Measurements from ENCODE around the gene MORF4L1. TPM values are rescaled to one million over a fixed set of nuclear protein-coding genes. Genes with fewer than 3 reads are reported as not detected.

MORF4L1 gene
- total and polyA plus RNA-seq, 2 donors from 2014 or later: 319 to 325 TPM

DNA sequence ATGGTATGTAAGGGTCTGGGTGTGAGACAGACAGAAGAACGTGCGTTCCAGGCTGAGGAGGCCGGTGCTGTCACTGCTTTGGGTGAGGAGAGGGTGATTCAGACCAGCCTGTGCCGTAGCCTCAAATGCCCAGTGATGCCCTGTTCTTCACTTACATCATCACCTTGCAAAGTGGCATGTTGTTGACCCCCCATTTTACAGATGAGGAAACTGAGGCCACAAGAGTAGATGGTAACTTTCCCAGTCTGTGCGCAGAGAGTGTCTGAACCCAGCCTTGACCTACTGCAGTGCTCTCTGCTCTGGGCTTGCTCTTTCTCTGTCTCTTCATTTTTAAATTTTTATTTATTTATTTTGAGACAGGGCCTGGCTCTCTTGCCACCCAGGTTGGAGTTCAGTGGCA, 73.8 kb downstream of the MORF4L1 start:
- no peak overlapping the region for H3K9ac ChIP-seq (ENCODE audit: low read length in 3 of 3)
- H3K27me3 ChIP-seq (ENCODE audit: control insufficient read depth, insufficient read depth, low read length): no peaks in the 10 kb centered on the region
- intact Hi-C loops (cut with DNase I): no loop called here
- FAIRE-seq: no peak
- peaks cover 3 to 15% (median 13%) of the 10 kb centered on the region in 3 donors for H3K4me1 ChIP-seq (ENCODE audit: control insufficient read depth in 2 of 3, insufficient read depth in 2 of 3, low read depth in 1 of 3, low read length in 3 of 3)
- no peaks in the 10 kb centered on the region for H3K9me3 ChIP-seq (ENCODE audit: control insufficient read depth in 2 of 3, insufficient read depth in 1 of 3, low read length in 3 of 3)
- H3K4me3 ChIP-seq (ENCODE audit: low read length in 3 of 3): no peak overlapping the region
- H3K36me3 ChIP-seq (ENCODE audit: control insufficient read depth in 2 of 3, insufficient read depth in 3 of 3, low read length in 3 of 3): no peaks in the 10 kb centered on the region
- TF ChIP-seq, protein P1, sequence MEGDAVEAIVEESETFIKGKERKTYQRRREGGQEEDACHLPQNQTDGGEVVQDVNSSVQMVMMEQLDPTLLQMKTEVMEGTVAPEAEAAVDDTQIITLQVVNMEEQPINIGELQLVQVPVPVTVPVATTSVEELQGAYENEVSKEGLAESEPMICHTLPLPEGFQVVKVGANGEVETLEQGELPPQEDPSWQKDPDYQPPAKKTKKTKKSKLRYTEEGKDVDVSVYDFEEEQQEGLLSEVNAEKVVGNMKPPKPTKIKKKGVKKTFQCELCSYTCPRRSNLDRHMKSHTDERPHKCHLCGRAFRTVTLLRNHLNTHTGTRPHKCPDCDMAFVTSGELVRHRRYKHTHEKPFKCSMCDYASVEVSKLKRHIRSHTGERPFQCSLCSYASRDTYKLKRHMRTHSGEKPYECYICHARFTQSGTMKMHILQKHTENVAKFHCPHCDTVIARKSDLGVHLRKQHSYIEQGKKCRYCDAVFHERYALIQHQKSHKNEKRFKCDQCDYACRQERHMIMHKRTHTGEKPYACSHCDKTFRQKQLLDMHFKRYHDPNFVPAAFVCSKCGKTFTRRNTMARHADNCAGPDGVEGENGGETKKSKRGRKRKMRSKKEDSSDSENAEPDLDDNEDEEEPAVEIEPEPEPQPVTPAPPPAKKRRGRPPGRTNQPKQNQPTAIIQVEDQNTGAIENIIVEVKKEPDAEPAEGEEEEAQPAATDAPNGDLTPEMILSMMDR (IDR thresholded peaks at IDR 0.05; ENCODE audit: borderline replicate concordance, extremely low read depth, insufficient read depth): no peak
- no peak for DNase-seq
- no peak overlapping the region for H3K27ac ChIP-seq (ENCODE audit: low read depth in 2 of 2, low read length in 2 of 2)

DNA sequence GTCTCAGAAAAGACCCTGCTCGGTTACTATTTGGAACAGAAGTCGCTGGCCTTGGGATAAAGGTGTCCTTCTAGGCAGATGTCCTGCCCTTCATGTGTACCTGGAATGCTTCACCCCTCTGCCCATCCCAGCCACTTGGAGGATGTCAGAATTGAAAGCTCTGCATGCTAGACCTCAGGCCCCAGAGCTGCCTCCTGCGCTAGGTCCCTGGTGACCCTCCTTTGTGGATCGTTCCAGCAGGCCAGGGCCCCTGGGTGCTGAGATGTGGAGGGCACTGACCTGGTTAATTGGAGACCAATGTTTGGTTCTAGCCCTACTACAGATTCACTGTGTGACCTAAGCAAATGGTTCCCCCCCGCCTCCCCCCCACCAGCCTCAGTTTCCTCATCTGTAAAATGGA, 74.8 kb downstream of the MORF4L1 start:
- DNase-seq: no peak
- no peak overlapping the region for H3K9ac ChIP-seq (ENCODE audit: low read length in 3 of 3)
- H3K9me3 ChIP-seq (ENCODE audit: control insufficient read depth in 2 of 3, insufficient read depth in 1 of 3, low read length in 3 of 3): no peaks in the 10 kb centered on the region
- H3K27me3 ChIP-seq (ENCODE audit: control insufficient read depth, insufficient read depth, low read length): no peaks in the 10 kb centered on the region
- no peak overlapping the region for H3K4me3 ChIP-seq (ENCODE audit: low read length in 3 of 3)
- TF ChIP-seq, protein P1 (IDR thresholded peaks at IDR 0.05; ENCODE audit: borderline replicate concordance, extremely low read depth, insufficient read depth): no peak
- no peaks in the 10 kb centered on the region for H3K36me3 ChIP-seq (ENCODE audit: control insufficient read depth in 2 of 3, insufficient read depth in 3 of 3, low read length in 3 of 3)
- intact Hi-C loops (cut with DNase I): no loop called here
- no peak overlapping the region for H3K27ac ChIP-seq (ENCODE audit: low read depth in 2 of 2, low read length in 2 of 2)
- peaks cover 3 to 19% (median 17%) of the 10 kb centered on the region in 3 donors for H3K4me1 ChIP-seq (ENCODE audit: control insufficient read depth in 2 of 3, insufficient read depth in 2 of 3, low read depth in 1 of 3, low read length in 3 of 3)
- FAIRE-seq: no peak

Other genes starting within 250 kb of the MORF4L1 start
- 0.13 TPM for gene CHRNB4, start 231.7 kb upstream of the MORF4L1 start, total RNA-seq
- 0.32 TPM for gene CHRNB4, start 231.7 kb upstream of the MORF4L1 start, polyA plus RNA-seq (ENCODE audit: insufficient read depth, low read depth, low replicate concordance)
- gene ADAMTS7, start 61.4 kb upstream of the MORF4L1 start, total RNA-seq: 3.1 TPM
- gene ADAMTS7, start 61.4 kb upstream of the MORF4L1 start, polyA plus RNA-seq (ENCODE audit: insufficient read depth, low read depth, low replicate concordance): 0.82 TPM
- 201 TPM for gene CTSH, start 72.2 kb downstream of the MORF4L1 start, total RNA-seq
- 1,628 TPM for gene CTSH, start 72.2 kb downstream of the MORF4L1 start, polyA plus RNA-seq (ENCODE audit: insufficient read depth, low read depth, low replicate concordance)
- gene RASGRF1, start 217.9 kb downstream of the MORF4L1 start, total RNA-seq: 0.98 TPM
- gene RASGRF1, start 217.9 kb downstream of the MORF4L1 start, polyA plus RNA-seq (ENCODE audit: insufficient read depth, low read depth, low replicate concordance): 4.2 TPM